NCI-H510A (cell line): ENCODE measurements around the gene ZDHHC11B.
A peak's percentile ranks its signal among the peaks of the same experiment; 100 is the strongest.

Source experiments
- DNase-seq: peaks from one replicate; lab custom pipeline; 2025; lab: John Stamatoyannopoulos, UW

The ZDHHC11B gene

DNA sequence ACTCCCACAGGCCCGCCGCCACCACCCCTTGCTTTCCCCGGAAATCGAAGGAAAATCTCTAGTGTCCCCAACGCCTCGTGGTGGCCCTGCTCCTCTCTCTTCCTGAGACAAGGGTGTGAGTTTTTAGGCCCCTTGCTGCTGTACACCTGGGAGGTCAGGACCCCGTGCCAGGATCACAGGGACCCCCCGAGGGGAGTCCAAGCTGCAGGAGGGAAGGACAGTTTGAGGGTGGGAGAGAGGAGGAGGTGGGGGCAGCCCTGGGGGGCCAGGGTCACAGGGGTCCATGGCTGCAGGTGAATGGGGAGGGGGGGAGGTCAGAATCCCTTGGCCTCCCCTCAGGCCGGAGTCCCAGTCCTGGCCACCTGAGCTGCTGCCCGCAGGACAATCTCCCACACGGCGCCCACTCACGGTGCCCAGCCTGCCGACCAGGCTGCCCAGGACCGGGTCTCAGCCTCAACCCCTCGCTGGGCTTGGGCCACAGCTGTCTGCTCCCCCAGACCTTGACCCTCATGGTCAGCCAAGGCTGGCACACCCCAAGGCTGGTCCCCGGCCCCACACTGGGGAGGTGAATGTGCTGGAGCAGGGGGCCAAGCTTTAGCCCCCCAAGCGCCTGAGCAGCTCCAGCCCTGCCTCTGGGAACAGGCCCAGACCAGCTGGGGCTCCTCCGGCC is 111.2 kb downstream of the ZDHHC11B start:
- no peak for DNase-seq

DNA sequence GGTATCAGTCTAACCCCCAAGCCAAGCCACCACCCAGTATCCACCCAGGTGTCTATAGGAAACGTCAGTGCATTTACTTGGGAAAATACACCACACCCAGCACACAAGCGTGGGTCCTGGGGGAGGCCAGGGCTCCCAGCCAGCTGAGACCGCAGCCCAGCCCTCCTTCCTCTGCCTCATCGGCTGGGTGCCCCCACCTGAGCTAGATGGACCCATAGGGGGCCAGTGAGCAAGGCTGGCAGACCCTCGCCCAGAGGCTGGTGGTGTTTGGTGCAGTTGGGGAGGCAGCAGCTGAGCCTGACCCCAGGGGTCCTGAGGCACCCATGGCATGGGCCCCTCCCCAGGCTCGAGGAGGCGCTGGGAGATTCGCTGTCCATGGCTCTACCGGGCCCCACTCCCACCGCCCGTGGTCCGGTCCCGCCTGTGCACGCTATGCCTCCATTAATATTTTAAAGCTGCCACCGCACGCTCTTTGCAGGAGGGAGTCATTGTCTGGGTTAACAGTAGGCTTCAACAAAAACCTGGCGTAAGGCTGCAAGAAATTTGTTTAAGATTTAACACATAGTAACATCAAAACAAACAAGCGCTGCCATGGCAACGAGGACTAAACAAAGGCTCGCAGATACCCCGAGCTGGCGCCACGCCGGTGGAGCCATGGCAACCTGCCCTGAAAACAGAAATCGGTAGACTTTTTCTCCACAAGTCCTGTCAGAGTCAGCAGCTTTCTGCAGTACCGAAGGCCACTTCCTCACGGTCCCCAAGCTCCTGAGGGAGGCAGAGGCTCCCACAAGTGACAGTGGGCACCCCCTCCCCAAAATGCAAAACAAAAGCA is 112.0 kb downstream of the ZDHHC11B start:
- DNase-seq = peak; percentile 74

DNA sequence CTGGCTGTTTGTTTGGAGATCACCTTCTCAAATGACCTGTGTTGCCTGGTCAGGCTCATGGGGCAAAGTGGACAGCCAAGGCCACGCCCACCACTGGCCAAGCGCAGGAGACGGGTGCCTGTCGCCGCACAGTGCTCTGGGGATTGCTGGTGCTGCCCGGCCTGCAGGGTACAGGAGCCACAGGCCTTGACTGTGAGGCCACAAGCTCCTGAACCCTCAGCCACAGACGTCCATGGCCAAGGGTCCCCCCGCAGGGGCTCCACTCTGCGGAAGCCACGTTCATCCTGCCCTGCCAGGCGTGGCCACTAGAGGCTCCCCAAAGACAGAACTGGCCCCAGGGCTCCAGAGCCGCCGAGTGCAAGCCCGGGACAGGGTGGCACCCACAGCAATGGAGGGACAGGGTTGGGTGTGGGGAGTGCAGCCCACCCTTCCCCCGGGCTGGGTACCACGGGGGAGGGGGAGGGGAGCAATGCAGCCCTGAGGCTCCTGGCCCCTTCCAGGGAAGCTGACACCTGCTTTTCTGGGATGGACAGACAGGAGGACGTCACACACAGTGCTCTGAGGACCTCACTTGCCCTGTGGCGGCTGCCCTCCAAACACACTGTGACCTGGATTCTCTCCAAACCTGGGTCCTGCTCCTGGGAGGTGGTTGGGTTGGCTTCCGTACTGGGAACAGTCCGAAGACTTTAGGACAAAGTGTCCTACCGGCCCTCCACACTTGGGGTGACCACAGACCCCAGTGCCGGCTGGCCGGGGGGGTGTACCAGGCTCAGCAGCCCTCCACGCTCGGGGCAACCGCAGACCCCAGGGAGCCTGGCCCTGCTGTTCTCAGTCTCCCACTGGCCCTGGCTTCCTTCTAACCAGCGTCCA is 112.8 kb downstream of the ZDHHC11B start:
- DNase-seq = peak; percentile 82

DNA sequence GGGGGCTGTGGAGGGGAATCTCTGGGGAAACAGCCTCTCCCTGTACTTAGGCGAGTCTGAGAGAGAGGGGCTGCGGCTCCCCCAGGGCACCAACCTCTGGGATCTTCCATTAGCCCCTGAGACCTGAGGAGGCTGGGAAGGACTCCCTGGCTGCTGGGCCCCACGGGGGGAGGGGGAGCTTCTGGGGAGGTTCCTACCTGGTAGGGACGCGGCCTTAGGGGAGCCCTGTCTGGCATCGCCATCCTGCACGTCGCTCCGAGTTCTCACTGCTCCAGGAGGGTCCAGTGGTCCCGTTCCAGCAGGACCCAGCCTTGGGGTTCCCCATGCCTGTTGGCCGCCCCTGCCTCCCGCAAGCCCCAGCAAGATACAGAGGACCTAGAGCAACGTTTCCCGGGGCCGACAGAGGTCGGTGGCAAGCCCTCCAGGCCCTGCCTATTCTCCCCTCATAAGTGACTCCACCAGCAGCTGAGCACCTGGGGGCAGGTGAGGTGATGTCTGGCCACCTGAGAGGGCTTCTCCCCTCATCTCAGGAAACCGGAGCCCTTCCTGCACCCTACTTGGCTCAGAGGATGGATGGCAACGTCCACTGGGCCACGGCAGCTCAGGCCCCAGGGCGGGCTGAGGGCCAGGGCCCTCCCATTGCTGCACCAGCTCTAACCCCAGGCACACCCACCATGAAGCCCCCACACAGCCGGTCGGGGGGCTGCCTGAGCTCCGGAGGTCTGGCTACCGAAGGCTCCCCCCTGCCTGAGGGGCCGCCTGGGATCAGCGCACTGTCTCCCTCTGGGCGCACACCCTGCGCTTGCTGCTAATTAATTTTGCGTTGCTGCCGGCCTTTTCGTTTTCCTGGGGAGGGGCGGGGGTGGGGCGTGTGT is 113.9 kb downstream of the ZDHHC11B start:
- DNase-seq = no peak

DNA sequence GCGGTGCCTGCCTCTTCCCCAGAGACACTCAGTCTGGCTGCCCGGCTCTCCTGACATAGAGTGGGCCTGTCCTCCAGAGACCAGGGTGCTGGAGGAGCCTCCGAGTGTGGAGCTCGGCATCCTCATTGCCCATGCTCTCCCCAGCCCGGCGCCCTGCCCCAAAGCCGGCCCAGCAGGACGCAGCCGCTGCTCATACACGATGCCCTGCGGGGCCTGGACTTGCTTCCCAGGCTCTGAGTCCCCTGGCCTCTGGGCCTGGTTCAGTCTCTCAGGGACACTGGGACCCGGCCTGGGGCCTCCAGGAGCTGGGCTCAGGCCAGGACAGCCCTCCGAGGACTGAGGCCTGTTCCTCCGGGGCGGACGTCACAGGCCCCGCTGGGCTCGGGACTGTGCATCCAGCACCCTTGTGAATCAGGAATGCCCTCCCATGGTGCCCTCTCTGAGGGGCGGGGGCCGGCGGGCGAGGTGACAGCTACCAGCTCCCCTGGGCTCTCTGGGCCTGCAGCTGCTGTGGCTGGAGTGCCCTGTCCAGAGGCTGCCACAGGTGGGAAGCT is 114.6 kb downstream of the ZDHHC11B start:
- DNase-seq = no peak

DNA sequence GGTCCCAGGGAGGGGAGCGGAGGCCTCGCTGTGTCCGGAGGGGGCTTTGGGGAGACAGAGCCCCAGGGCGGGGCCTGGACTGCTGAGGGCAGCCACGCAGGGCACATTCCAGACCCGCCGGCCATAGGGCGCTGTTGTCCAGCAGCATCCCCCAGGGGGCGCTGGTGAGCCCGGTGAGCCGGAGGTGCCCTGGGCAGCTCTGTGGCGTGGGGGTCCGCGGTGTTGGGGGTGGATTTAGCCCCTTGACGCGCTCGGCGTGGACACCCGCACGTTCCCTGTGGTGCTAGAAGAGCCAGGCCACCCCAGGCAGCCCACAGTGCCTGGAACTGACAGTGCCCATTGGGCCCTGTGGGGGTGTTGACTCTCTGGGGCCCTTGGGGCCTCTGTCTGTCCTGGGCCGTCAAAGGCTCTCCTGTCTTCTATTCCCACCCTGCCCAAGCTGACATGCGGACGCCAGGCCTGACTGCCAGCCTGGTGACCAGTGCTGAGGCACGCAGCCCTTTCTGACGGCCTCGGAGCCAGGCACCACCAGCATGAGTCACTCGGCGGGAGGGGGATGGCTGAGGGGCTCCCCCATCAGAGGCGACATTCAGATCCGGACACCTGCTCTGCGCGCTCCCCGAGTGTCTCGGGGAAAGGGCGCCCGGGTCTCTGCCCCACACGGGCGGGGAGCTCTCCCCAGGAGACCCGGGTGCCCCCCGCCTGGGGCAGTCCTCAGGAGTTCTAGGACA is 115.3 kb downstream of the ZDHHC11B start:
- no peak for DNase-seq

DNA sequence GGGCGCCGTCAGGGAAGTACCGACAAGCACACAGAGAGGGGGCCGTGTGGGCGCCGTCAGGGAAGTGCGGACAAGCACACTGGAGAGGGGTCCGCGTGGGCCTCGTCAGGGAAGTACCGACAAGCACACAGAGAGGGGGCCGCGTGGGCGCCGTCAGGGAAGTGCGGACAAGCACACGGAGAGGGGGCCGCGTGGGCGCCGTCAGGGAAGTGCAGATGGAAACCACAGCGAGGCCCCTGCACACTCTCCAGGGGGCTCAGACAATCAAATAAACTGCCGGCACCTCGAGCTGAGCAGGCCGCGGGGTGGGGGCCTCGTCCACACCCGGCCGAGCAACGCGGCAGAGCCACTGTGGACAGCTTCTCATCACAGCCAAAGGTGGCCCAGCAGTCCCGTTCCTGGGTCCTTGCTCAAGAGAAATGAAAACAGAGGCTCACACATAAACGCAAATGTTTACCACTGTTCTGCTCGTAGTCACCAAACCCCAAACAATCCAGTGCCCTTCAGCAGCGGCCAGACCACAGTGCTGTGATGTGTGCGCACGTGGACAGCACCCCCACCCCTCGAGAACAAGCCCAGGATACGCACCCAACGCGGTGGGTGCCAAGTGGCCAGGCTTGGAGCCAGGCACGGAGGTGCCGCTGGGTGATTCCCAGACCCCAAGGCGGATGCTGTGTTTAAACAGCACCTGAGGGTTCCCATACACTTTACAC is 116.1 kb downstream of the ZDHHC11B start:
- no peak for DNase-seq

DNA sequence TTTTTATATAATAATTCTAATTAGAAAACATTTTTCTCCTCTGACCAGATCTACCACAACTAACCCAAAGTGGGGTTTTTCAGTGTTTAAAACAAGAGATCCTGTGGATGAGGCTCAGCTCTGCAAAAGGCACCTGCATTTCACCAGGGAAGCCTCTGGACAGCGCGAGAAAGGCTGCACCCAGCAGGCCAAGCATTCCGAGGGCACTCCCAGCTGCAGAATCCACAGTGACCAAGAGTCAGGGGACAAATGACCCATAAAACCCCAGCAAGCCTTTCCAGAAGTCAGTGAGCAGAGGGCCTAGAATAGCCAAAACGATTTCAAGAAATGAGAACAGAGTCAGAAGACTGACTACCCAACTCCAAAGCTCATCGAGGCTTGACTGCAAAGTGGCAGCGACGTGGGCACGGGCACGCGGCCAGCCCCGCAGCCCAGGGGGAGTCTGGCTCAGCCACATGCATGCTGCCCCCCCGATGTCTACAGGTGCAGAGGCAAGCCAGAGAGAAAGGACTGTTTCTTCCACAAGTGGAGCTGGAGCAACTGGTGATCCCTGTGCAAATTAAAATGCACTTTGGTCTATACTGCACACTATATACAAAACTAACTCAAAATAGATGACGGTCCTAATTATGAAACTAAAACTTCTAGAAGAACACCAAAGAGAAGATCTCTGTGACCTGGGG is 117.6 kb downstream of the ZDHHC11B start:
- no peak for DNase-seq

DNA sequence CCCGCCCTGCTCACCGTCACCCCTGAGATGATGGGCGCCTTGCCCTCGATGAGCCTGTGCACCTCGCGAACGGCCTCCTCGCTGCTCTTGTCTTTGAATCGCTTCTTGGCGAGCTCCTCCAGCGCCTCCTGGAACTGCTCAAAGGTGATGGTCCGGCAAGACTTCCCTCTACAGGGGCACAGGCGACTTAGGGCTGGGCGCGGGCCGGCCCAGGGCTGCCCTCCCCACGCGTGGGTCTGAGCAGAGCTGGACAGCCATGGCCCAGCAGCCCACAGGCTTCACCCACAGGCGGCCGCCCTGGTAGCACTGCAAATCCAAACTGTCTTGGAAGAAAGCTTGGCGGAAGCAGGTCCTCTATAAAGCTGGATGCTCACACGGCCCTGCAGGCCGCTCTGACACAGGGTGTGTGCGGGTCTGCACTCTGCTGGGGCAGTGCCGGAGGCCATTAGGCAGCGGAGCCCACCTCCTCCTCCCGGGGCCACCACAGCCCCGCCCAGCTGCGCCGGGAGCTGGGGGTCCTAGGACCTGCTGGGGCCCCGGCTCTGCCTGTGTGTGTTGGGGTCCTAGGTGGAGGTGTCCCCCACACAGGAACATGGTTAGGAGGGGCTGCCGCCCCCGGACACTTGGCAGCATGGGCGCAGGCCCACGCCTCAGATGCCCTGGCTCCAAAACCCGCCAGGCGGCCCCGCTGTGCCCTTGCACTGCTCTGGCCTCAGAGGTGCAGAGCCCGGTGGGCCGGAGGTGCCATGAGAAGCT is 118.4 kb downstream of the ZDHHC11B start:
- DNase-seq = no peak

DNA sequence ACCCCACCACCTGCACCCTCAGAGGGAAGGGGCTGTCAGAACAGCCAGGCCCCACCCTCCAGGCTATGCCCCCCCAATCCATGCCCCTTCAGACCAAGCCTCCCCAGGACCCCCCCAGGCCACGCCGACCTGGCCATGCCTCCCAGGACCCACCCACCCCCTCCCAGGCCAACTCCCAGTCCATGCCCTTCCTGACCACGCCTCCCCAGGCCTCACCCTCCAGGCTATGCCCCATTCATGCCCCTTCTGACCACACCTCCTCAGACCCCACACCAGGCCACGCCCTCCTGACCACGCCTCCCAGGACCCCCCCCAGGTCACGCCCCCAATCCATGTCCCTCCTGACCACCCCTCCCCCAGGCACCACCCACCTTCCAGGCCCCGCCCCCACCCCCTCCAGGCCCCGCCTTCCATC is 119.0 kb downstream of the ZDHHC11B start:
- no peak for DNase-seq

DNA sequence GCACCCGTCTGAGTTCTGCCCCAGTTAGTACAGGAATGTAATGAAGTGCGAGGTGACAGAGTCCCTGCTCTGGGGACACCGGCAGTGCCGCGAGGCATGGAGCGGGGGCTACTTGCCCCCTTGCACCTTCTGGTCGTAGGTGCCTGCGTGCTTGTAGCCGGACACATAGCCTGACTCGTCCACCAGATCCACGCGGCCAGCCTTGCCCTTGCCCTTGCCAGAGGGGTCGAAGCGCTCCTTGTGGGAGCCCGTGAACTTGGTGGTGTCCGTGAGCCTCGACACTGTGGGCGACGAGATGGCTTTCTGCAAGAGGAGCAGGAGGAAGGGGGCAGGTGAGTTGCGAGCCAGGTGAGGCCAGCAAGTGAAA is 119.6 kb downstream of the ZDHHC11B start:
- no peak for DNase-seq

DNA sequence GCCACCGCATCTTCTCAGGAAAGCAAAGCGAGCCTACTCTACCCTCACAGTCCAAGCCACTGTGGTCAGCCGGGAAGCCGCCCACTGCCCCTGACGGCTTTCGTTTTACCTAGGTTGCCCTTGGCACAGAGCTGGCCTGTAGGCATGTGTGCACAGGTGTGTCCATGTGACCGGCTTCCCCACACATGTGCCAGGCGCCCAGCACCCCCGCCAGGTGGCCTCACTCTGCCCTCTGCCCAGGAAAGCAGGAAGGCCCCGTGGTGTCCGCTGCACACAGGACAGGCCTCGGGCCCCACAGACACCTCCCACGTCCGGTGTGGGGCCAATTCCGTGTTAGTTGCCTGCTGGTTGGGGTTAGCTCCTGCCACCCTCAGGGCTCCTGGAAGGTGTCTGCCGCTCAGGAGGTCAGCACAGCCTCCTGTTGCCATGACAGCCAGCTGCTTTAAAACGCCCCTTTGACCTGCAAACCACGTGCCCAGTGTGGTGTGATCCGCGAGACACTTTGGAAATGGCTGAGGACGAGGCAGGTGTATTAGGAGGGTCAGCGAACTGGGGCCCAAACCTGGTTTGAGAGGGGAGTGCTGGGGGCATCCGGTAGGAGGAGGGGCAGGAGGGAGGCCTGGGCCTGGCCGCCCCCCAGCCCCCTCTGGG is 120.1 kb downstream of the ZDHHC11B start:
- no peak for DNase-seq

DNA sequence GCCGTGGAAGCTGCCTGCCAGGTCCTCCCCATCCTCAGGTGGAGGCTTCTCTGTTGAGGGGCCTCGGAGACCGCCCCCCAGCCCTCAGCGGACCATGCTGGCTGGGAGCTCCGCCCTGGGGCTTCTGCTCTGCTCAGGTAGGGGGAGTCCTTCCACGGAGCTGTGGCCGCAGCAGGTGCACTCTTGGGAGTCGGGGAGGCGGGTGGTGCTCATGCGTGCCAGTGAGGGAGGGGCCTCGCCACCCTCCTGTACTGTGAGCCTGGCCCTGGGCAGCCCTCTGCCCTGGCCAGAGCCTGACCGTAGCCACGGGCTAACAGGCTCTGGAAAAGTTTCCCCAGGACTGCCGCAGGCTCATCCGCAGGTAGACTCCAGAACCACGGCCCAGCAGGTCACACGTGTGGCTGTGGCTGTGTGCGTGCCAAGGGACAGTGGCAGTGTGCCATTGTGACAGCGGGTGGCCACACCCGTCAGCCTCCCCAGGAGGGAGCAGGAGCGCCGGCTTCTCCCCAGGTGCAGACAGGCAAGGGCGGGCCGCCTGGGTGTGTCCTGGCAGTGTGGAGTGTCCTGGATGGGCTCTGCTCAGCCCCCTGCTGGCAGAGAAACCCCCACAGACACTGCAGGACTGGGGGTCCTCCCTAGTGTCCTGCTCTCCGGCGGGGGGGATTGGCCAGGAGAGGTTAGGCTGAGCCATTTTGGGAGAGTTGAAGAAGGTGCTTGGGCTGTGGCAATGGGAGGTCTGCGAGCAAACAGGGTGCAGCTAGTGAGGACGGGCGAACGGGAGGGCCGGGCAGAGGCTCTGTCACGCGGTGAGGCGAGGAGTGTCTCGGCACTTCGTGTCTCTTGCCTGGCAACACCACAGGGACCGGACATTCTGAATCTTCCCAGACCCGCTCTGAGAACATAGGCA is 120.8 kb downstream of the ZDHHC11B start:
- no peak for DNase-seq

DNA sequence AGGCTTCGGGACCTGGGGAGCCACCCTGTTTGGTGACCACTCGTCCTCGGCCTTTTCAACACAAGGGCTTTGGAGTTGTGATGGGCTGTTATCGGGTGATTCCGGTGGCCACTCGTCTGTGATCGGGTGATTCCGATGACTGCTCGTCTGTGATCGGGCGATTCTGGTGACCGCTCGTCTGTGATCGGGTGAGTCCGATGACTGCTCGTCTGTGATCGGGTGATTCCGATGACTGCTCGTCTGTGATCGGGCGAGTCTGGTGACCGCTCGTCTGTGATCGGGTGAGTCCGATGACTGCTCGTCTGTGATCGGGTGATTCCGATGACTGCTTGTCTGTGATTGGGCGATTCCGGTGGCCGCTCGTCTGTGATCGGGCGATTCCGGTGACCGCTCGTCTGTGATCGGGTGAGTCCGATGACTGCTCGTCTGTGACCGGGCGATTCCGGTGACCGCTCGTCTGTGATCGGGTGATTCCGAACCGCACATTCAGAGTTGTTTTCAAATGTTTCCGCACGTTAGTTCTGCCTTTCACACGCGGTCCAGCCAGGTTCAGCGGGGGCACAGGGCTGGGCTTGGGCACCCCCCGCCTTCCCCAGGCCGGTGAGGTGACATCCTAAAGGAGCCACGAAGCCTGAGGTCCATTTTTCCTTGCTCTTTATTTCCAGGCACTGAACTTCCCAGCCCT is 121.6 kb downstream of the ZDHHC11B start:
- no peak for DNase-seq

DNA sequence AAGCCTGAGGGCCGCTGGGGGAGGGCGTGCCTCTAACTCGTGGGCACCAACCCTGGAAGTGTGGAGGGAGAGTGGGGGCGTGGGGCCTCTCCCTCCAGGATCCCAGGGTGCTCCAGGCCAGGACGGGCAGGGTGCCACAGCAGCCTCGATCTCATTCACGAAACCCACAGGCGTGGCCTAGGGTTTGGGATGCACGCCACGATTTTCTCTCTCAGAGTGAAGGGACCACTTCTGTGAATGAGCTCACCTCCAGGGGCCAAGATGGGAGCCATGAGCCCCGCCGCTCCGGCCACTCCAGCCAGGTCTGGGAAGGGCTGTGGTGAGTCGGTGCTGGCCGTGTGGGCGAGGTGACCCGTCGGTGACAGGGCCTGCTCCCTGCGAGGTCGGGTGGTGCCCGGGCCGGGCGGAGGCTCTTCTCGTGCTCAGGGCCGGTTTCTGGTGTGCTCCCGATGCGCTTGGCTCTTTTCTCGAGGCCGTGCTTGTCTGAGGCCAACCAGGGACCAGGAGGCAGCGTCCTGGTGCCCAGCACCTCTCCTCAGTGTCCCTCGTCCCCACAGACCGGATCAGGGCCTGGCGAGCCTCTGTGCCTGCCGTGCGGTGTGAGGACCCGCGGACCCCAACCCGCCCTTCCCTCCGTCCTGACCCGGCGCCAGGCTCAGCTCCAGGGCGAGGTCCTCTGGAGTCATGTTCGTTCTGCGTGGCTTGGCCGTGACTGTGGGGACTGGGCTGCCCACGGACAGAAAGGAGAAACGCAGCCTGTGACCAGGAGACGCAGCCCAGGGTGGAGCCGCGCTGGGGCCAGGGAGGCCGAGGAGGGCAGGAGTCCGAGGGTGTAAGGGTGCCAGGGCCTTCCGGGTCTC is 122.4 kb downstream of the ZDHHC11B start:
- DNase-seq = no peak
